RPMI7951 (cell line): ENCODE measurements around the gene NDUFAF2. TPM values are rescaled to one million over a fixed set of nuclear protein-coding genes. Genes with fewer than 3 reads are reported as not detected.

Experiments
- DNase-seq: peaks from one replicate; pipeline ENCODE4 v3.0.0-alpha.2; 2012; ENCODE audit warnings: low read depth
- total RNA-seq: library from RNA; depleted of rRNA; stranded (reverse); fragments of >200 nt; shearing (Covaris generic); gene quantifications from 2 replicates; pipeline ENCODE4 v1.2.3, GENCODE V29; 2014

Gene NDUFAF2
- total RNA-seq, 1 experiment from 2014 or later: 45.4 TPM

DNA sequence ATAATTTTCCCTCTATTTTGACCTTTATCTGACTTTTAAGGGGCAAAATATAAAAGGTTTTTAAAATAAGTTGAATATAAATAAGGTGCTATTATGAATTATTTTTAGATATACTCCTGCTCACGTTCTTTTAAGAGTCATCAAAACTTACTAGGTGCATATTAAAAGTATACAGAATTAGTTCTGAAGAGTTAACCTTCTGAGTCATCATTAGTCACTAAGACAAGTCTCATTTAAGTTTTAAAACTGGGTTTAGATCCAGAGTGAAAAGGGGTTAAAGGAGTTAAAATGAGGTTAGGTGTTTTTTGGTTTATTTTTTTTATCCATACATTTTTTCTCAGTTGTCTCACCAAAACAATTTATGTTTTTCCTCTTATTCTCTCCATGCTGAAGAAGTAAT is 175.5 kb downstream of the NDUFAF2 start:
- DNase-seq: no peak

DNA sequence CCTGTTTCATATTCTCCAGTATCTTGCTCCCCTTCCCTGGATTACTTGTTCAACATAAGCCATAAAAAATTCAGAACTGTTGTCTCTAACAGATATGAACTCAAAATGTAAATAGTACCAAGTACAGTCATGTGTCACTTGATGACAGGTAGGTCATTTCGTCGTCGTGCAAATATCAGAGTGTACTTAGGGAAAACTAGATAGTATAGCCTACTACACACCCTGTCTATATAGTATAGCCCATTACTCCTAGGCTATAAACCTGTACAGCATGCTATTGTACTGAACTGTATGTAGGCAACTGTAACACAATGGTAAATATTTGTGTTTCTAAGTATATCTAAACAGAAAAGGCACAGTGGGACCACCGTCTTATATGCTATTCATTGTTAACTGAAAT is 178.1 kb downstream of the NDUFAF2 start:
- DNase-seq: no peak

DNA sequence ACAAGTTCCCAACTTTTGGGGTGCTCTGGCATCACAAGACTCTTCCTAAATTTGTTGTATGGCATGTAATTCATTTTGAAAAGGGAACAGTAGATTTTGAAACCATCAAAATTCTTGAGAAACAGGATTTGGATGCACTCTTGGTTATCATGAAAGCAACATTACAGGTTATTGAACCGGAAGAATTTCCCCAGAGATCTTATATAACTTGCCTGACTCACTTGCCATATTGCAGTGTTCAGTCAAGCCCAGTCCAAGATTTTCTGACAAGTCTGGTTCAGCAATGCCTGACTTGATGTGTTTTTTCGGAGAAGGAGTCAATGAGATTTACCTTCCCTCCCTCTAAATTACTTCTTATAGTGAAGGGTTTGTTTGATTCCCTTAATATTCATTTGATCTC is 185.3 kb downstream of the NDUFAF2 start:
- no peak for DNase-seq

DNA sequence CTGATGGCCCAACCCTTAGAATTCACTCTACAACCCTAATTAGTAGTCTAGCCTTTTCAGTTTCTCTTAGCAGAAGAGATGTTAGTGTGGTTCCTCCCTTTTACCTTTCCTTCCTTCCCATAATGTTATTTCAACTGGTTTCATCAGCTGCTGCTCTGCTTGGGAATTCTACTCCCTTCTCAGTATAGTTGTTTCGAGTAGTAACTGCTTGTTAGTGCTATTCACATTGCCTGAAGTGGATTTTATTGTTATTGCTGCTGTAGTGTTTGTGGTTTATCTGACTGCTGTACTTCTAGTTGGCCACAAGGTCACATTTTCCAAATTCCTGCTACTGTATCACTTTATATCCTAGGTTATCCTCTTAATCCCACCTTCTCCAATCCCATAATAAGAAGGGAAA is 187.6 kb downstream of the NDUFAF2 start:
- peak; percentile 9 for DNase-seq

DNA sequence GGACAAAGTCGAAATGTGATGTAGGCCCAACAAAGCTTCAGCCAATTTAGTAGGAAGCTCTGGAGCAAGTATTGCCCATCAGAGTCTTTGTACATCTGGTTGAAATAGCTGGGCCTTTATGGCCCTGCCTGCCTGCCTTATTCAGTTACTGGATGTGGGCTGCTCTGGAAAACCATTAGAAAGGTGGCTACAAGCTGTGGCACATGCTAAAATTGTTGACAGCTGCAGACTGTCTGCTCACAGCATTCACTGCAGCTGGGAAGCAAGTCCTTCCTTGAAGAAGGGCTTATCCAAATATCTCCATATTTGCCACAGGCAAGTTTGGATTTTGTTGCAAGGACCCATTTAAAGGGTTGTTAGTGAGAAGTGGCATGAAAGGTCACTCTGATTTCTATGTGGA is 192.8 kb downstream of the NDUFAF2 start:
- no peak for DNase-seq

DNA sequence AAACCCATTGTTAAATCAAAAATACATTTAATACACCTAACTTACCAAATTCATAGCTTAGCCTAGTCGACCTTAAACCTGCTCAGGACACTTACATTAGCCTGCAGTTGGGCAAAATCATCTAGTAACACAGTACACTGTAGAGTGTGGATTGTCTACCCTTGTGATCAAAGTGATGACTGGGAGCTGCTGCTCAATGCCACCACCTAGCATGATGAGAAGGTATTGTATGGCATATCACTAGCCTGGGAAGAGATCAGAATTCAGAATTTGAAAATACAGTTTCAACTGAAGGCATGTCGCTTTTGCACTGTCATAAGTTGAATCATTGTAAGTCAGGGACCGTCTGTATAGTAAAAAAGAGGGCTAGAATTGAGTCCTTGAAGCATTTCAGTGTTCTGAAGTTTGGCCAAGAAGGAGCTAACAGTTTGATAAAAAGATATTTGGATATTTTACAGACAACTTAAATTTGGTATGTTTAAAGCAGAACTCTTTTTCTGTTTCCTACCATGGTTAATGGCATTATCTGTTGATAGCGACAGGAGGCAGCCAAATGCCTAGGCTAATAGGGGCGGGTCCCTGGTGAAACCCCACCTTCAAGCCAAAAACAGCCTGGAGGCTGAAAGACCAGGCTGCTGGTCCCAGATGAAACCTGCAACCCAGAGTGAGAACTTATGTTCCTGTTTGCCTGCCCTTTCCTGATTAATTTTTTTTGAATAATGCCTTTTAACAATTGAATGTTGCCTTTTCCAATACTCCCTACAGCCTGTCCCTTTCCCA is 194.3 kb downstream of the NDUFAF2 start:
- no peak for DNase-seq

DNA sequence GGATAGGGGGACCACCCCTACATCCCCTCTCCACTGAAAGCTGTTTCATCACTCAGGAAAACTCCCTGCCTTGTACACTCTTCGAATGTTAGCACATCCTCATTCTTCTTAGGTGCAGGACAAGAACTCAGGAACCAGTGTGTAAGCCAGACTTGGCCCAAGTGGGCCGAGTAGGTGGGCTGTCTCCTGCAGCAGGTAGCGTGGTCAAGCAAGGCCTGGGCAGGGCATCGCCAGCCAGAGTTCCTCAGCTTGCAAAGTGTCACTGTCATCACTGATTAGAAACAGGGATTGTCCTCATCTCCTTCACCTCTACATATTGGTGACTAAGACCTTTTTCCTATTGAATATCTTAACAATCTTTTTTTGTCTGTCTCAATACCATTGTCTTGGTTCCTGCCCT is 194.9 kb downstream of the NDUFAF2 start:
- no peak for DNase-seq

DNA sequence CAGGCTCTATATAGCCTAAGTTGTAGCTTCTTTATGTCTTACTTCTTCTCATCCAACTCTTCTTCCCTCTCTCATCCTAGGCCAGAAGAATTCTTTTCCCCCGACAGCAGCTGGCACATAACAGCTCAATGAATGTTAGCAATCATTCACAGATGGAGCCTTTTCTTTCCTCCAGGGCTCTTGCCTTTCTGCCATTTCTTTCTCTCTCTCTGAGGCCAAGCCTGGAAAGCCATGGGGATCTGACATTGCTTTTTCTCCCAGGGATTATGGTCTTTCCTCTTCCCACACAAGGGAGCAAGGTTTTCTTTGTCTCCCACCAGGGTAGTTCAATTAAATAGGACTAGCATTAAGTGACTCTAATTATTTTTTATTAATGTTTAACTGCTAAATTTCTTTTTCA is 196.8 kb downstream of the NDUFAF2 start:
- DNase-seq: no peak

DNA sequence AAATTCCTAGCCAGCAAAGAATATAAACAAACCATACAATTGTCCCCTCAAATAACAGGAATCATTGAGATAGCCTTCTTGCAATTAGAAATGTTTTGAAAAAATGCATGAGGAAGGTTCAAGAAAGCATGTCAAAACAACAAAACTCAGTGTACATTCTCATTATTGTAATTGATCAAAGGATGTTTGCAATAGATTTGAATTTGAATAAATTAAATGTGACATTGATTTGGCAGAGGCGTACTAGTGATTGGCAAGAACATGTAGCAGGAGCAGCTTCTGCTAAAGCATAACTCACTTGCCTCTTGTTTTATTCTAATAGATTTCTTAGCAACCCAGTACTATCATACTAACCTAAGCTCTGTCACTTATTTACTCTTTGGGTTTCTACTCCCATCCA is 197.4 kb downstream of the NDUFAF2 start:
- DNase-seq: no peak

DNA sequence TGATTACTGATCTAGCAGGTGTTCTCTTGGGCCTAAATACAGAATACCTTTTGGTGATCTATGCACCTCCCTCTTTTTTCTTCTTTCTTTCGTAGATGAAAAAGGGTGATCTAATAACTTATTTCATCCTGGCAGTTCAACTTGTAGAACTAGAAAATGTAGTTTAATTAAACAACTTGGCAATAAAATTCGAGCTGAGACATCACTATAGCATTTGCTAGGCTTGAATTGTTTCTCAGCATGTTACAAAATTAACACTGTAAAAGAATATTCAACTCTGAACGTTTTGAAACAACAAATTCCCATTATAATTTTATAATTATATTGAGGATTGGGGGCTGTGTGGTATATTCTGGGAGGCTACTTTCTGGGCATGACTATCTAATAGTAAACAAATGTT is 197.8 kb downstream of the NDUFAF2 start:
- DNase-seq: no peak

DNA sequence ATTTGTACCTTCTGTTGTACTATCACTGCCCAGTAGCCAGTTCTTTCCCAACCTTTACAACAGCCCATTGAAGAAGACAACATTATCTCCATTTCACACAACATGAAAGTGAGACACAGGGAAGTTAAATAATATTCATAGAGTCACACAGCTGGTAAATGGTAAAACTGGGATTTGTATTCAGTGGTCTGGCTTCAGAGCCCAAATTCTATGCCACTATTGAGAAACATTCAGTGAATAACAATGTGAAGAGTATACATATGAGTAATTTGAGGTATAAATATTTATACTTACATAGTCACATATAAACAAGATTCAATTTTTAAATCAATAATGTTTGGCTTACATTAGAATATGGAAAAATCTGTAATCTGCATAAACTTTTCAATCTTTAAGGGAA is 203.5 kb downstream of the NDUFAF2 start:
- DNase-seq: no peak

DNA sequence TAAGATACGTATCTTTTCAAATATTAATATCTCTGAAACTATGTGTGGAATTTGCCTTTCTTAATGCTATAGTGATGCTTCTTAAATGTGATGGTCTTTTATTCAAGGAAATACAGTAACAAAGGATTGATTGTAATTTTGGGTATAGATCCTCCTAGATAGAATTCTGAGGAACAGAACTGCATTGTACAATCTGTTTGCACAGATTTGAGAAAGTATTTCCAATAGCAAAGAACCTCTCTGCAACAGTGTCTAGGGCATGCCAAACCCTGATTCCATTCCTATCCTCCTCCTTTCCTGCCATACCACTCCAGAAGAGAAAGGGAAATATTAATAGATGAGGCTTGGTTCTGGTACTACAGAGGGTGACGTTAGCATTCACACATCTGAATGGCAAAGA is 206.9 kb downstream of the NDUFAF2 start:
- DNase-seq: no peak

DNA sequence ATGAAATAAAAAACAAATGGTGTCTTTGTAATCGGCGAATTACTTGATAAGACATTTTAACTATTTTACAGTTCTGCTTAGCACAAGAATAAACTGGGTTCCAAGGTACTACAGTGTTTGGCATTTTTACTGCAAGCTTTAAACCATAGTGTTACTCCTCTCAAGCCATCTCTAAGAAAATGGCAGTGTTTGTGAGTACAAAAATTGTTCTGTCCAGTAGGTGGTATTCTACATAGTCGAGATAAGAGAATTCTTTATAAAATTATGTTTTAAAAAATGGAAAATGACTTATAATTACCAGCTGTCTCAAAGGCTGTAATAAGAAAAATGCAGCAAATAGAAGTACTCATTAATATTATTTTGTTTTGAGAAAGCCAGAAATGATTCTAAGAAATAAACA is 214.1 kb downstream of the NDUFAF2 start:
- DNase-seq: no peak

DNA sequence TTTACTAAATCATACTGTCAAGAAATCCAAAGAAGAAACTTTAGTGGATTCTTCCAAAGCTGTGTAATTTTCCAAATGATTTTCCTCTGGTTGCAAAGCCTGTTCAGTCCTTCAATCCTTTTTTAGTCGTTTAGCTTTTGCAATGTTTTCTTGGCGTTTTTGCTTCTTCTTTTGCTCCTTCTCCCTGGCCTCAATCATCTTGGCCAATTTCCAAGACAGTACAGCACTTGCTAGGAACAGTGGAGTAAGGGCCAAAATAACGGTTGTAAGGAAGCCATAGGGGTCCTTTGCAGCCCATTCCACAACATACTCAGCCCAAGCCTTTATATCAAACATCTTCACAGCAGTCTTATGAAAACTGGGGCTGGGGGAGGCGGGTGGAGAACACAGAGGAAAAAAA is 214.8 kb downstream of the NDUFAF2 start:
- DNase-seq: peak; percentile 16

DNA sequence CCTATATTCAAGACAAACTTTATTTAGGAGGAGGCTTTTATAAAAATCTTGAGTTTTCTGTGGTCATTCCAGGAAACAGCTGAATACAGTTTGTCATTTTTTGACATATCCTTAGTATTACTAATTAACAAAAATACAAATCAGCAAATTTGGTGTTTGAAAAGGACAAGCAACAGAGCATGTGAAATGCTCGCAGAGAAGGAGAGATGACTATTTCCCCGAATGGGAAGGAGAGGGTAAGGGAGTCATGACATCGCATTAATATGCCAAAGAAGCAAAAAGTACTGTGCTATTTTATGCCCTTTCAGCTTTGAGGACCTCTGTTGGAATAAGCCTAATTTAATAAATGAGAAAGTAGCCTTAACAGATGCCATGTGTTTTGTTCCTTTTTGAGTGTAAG is 215.5 kb downstream of the NDUFAF2 start:
- DNase-seq: no peak

DNA sequence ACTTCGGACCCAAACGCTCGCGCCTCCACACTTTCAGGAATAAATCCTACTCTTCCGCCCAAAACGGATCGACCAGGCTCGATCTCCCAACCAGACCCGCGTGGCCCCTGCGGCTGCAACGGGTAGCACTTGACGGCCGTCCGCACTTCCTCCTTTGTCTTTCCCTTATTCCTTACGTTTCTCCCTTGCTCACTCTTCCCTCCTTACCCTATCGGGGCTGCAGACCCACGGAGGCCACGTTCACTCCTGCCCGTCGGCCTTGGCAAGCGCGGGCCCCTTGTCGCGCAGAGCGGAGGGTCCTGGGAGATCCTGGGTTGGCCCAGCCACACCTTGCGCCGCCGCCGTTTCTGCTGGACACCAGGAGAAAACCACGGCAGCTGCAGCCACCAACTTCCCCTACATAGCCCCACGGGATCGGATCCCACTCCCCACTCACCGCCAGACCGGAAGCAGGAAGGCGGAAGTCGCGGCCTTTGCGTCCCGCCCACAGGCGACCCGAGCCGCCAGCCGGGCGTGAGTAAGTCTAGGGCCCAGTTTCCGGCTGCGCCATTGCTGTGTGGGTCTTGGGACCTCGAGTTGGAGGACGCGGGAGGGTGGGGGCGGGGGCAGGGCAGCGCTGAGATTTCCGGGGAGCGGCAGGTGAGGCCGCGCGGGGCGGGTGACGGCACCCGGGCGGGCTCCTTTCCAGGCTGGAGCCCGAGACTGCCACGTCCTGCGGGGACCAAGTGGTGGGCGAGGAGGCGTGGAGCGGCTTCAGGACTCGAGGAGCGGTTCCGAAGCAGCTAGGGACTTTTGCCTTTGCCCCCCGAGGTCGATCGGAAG is 217.2 kb downstream of the NDUFAF2 start, which contains the start of gene SMIM15:
TSS of gene SMIM15 (minus strand) at position 459 of the 822 bp plus-strand sequence. CDS start 2,297 bp downstream, outside the sequence.
- peak; percentile 87 for DNase-seq

DNA sequence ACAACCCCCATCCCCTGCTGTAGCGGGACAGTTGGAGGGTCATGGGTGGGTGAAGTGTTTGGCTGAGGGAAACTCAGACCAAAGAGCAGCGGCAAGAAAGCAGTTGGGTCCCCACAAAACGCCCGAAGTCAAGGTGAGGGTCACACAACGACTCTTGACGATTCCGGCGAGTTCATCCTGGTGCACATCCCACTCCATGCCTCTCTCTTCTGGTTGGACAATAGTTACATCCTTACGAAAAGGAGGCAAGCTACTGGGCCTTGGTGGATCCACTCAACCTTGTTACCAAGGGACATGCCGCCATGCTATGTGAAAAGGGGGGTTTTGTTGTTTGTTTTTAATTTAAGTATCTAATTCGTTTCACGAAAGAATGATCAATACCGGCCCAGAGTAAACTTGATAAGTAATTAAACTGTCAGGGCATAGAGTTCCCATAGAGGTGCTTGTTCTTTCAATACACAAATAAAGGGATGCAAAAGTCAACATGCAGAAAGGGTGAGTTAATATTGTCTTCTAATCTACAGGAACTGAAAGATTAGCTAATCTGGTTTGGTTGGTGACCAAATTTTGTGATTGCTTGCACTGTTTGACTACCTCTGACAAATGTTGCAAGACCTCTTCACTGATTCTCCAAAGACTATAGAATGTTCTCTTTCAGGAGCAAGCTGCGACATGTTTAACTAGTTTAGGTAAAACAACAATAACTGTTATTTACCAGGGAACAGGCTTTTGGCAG is 218.0 kb downstream of the NDUFAF2 start:
- DNase-seq: peak; percentile 43

DNA sequence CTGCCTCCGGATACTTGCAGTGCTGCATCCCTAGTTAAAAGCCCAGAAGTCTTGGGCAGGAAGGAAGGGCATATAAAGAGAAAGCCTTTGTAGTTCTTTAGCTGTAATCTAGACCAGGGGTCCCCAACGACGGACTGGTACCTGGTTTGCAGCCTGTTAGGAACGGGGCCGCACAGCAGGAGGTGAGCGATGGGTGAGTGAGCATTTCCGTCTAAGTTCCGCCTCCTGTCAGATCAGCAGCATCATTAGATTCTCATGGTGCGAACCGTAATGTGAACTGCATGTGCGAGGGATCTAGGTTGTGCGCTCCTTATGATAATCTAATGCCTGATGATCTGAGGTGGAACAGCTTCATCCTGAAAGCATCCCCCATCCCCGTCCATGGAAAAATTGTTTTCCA is 218.9 kb downstream of the NDUFAF2 start:
- no peak for DNase-seq

DNA sequence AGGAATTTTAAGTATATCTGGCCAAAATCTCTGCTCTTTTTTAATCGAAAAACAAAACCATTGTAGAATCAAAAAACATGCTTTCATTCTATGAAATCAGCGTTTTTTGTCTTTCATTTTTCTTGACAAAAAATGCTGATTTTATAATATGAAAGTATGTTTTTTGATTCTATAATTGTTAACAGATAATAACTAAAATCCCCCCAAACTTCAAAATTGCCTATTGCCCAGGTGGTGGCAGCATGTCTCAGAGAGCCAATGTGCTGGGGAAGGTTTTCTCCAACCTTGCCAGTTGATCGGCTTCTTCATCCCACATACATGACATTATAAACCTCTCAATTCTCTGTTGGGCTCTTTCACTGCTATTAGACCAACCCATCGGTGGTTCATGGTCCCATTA is 222.4 kb downstream of the NDUFAF2 start:
- peak; percentile 40 for DNase-seq

DNA sequence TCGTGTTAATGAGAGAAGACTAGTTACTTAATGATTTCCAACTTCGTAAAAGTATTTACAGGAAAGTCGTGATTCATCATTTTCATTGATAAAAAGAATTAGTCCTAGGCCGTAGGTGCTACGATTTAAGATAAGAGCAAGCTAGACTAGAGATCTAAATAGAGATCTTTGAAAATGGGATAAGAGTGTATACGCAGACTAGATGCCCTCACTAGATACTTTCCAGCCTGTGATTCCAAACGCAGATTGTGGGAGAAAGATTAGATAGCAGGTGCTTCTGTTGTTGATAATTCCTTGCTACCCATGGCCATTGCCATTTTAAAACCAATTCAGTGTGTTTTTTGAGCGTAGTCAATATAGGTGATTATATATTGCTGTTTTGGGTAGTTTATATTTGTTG is 223.9 kb downstream of the NDUFAF2 start:
- no peak for DNase-seq

DNA sequence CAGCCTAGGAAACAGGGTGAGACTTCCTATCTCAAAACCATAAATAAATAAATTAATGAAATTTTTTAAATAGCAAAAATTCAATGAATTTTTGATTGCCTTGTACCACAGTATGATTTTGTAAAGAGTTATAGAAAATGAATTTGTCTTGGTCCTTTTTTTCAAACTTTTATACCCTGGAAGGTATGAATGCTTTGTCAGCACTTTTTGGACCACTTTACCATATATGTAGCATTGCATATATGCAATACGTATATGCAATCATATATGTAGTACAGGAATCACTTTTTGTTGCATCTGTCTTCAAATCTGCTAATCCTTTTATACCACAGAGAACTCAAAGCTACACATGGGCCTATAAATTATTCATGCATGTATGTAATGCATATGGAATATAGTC is 226.5 kb downstream of the NDUFAF2 start:
- DNase-seq: no peak

DNA sequence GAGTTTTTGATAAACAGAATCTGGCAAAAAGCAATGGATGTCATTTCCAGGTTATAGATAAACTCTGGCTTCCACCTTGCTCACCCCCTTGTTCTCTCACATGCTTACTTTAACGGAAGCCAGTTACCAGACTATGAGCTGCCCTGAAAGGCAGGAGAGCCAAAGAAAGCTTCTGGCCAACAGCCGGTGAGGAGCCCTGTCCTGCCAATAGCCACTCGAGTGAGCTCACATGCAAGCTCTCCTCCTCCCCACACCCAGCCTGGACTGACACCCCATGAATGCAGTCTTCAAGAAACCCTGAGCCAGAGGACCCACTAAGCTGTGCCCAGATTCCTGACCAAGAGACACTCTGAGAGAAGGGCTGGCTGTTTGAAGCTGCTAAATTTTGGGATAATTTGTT is 231.6 kb downstream of the NDUFAF2 start:
- no peak for DNase-seq
